IPS-NIHi11 (cell line): ENCODE measurements around the gene ZNF333.
"Not testable (repeated sequence)": the region's sequence is repeated elsewhere in the genome, so short reads cannot be mapped to it uniquely, and the experiment has no call there.

Source experiments
- DNase-seq: peaks from one replicate; pipeline ENCODE4 v3.0.0; 2012; ENCODE audit warnings: mixed read lengths, low spot score

The ZNF333 gene

GRCh38 chr19:14699641-14700040 is 9.8 kb downstream of the ZNF333 start:
- DNase-seq = no peak

- no peak for DNase-seq
Observed at GRCh38 chr19:14700711-14701375, 11.0 kb downstream of the ZNF333 start.

- DNase-seq = no peak
Observed at GRCh38 chr19:14703833-14704232, 14.0 kb downstream of the ZNF333 start.

GRCh38 chr19:14704450-14704849 is 14.6 kb downstream of the ZNF333 start:
- DNase-seq = no peak

GRCh38 chr19:14715841-14716240 is 26.0 kb downstream of the ZNF333 start:
- DNase-seq = no peak

- DNase-seq = no peak
Observed at GRCh38 chr19:14718522-14719116, 28.8 kb downstream of the ZNF333 start.

GRCh38 chr19:14719162-14719561 is 29.3 kb downstream of the ZNF333 start:
- no peak for DNase-seq

- no peak for DNase-seq
Observed at GRCh38 chr19:14722127-14722526, 32.3 kb downstream of the ZNF333 start.

- DNase-seq = no peak
Observed at GRCh38 chr19:14728595-14728994, 38.7 kb downstream of the ZNF333 start.

GRCh38 chr19:14731200-14731599 is 41.4 kb downstream of the ZNF333 start:
- DNase-seq = no peak

GRCh38 chr19:14732510-14732909 is 42.7 kb downstream of the ZNF333 start:
- no peak for DNase-seq

- DNase-seq = no peak
Observed at GRCh38 chr19:14733574-14733973, 43.7 kb downstream of the ZNF333 start.

- DNase-seq = no peak
Observed at GRCh38 chr19:14735915-14736314, 46.1 kb downstream of the ZNF333 start.

GRCh38 chr19:14746886-14747285 is 57.0 kb downstream of the ZNF333 start:
- no peak for DNase-seq

GRCh38 chr19:14748601-14749000 is 58.8 kb downstream of the ZNF333 start:
- DNase-seq = no peak

GRCh38 chr19:14758816-14759215 is 69.0 kb downstream of the ZNF333 start:
- DNase-seq = peak; percentile 20

- no peak for DNase-seq
Observed at GRCh38 chr19:14761607-14762006, 71.8 kb downstream of the ZNF333 start.

- no peak for DNase-seq
Observed at GRCh38 chr19:14762111-14762510, 72.3 kb downstream of the ZNF333 start.

- no peak for DNase-seq
Observed at GRCh38 chr19:14763497-14764145, 73.8 kb downstream of the ZNF333 start.

- no peak for DNase-seq
Observed at GRCh38 chr19:14764401-14764800, 74.6 kb downstream of the ZNF333 start.

- DNase-seq = not testable (repeated sequence)
Observed at GRCh38 chr19:14765403-14765802, 75.6 kb downstream of the ZNF333 start.

- not testable (repeated sequence) for DNase-seq
Observed at GRCh38 chr19:14765841-14766240, 76.0 kb downstream of the ZNF333 start.

GRCh38 chr19:14767466-14767971 is 77.7 kb downstream of the ZNF333 start:
- DNase-seq = no peak
